Measurements from ENCODE around the gene ZNF718.
"Not testable (repeated sequence)": the region's sequence is repeated elsewhere in the genome, so short reads cannot be mapped to it uniquely, and the experiment has no call there.

Gene ZNF718

DNA sequence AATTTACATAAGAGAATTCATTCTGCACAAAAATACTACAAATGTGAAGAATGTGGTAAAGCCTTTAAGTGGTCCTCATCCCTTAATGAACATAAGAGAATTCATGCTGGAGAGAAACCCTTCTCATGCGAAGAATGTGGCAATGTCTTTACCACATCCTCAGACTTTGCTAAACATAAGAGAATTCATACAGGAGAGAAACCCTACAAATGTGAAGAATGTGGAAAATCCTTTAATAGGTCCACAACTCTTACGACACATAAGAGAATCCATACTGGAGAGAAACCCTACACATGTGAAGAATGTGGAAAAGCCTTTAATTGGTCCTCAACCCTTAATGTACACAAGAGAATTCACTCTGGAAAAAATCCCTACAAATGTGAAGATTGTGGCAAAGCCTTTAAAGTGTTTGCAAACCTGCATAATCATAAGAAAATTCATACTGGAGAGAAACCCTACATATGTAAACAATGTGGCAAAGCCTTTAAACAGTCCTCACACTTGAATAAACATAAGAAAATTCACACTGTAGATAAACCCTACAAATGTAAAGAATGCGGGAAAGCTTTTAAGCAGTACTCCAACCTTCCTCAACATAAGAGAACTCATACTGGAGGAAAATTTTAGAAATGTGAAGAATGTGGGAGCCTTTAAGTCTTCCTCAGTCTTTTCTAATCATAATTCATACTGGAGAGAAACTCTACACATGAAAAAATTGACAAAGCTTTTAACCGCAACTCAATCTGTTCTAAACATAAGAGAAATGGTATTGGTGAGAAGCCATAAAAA lies 37.4 kb downstream of the ZNF718 start:
- no peak for DNase-seq

DNA sequence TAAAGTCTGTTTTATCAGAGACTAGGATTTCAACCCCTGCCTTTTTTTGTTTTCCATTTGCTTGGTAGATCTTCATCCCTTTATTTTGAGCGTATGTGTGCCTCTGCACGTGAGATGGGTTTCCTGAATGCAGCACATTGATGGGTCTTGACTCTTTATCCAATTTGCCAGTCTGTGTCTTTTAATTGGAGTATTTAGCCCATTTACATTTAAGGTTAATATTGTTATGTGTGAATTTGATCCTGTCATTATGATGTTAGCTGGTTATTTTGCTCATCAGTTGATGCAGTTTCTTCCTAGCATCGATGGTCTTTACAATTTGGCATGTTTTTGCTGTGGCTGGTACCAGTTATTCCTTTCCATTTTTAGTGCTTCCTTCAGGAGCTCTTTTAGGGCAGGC lies 45.3 kb downstream of the ZNF718 start:
- DNase-seq, result not testable (repeated sequence)

DNA sequence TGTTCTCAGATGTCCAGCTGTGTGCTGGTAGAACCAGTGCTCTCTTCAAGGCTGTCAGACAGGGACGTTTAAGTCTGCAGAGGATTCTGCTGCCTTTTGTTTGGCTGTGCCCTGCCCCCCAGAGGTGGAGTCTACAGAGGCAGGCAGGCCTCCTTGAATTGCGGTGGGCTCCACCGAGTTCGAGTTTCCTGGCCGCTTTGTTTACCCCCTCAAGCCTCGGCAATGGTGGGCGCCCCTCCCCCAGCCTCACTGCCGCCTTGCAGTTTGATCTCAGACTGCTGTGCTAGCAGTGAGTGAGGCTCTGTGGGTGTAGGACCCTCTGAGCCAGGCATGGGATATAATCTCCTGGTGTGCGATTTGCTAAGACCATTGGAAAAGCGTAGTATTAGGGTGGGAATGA lies 47.0 kb downstream of the ZNF718 start:
- not testable (repeated sequence) for DNase-seq

DNA sequence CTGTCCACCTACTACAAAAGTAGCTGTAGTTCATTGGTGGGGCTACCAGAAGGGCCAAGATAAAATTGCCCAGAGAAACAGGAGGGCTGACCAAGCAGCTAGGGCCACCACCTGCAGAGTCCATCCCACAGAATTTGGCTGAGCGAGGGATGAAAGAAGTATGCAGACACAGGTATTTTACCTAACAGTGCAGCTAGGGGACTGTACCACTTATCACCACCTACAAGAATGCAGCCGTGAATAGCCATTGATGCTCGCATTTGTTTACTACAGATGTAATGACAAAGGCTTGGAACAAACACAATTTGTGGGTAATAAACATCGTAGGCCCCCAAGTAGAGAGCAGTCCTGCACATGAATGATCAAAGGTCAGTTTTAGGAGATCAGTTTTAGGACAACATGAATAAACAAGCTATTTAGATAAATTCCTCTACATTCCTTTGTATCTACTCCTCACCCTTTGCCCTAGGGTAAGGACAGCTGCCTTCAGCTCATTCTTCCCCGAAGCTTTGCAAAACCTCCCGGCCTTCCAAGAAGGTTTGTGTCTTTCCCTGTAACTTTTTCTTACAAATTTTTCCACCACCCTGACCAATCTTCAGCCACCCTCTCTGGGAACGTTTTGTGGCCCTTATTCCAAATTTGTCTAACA lies 49.5 kb downstream of the ZNF718 start:
- DNase-seq, result no peak

DNA sequence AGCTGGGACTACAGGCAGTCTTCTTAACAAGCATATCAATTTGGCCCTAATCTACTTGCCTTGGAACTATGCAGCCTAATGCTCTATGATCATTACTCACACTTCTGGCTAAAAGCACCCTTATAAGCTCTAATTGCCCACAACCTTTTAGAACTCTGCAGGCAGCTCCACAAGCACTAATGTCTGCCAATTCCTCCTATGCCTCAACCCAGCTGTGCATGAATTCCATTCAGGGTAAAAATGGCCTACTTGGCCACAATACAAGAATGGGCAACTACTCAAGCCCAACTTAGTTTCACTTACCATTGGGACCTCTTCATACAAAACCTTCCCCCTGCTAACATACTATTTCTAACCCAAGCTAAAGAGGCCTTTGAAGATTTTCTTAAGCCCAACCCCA lies 51.7 kb downstream of the ZNF718 start:
- DNase-seq, result no peak

DNA sequence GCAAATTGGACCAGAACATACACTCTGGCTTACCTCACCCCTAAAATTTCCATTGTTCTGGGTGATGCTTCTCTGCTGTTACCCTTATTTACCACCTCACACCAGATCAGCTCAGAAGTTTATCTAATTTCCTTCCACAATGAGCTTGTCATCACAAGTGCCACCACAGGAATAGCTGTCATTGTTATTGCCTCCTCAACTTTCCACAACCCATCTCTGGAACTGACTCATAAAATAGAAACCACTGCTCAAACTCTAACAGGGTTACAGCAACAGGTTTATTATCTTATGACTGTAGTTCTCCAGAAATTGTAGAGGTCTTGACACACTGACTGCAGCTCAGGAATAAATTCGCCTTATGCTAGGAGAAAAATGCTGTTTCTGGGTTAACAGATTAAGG lies 52.7 kb downstream of the ZNF718 start:
- DNase-seq, result no peak

DNA sequence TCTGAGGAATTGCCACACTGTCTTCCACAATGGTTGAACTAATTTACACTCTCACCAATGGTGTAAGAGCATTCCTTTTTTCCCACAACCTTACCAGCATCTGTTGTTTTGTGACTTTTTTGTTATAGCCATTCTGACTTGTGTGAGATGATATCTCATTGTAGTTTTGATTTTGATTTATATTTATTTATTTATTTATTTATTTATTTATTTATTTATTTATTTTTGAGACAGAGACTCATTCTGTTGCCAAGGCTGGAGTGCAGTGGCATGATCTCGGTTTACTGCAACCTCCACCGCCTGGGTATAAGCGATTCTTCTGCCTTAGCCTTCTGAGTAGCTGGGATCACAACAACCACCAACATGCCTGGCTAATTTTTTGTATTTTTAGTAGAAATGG lies 57.9 kb downstream of the ZNF718 start:
- not testable (repeated sequence) for DNase-seq

DNA sequence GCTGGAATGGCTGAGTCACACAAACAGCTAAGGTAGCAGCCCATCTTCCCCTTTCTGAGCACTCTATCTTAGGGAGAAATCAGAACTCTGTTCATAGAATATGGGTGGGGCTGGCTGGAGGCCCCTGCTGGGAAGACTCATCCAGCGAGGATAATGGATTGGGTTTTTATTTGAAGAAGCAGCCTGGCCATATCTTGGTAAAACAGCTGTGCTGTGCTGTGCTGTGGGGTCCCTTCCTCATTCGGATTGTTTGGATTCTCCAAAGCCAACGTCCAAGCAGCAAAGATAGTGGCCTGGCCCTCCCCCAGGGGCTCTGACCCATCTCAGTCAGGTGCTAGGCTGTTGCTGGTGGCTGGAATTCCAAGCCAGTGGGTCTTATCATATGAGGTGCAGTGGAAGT lies 63.8 kb downstream of the ZNF718 start:
- no peak for DNase-seq

DNA sequence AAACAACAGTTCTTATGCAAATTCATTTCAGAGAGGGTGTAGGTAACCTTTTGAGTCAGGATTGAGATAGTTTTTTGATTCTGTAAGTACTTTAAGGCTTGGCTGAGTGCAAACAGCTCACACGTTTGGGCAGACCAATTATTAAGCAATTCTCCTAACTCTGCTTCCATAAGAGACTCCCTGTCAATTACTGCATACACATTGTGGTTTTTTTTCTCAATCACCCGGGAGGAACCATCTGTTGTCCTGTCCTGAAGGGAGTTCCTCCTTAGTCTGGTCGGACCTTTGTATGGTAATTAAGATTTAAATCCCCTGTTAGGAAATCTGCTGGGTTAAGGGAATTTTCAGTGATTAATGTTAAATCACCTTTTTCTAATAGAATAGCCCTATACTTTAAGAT lies 70.9 kb downstream of the ZNF718 start:
- DNase-seq, result not testable (repeated sequence)

DNA sequence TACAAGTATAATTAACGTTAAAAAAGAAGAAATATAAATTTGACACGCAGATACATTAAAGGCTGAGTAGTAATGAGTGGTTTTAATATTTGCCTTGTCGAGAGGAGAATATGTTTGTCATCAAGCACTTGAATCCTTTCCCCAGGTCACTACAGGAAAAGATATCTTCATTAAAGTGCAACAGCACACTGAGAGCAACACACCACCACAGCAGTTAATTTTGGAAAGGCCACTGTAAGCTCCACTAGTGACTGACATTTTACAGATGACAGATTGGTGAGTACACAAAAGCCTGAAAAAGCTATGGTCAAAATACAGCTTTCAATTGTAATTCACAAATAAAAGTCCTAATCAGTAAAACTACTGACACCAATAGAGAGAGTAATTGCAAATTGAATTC lies 76.6 kb downstream of the ZNF718 start:
- no peak for DNase-seq

DNA sequence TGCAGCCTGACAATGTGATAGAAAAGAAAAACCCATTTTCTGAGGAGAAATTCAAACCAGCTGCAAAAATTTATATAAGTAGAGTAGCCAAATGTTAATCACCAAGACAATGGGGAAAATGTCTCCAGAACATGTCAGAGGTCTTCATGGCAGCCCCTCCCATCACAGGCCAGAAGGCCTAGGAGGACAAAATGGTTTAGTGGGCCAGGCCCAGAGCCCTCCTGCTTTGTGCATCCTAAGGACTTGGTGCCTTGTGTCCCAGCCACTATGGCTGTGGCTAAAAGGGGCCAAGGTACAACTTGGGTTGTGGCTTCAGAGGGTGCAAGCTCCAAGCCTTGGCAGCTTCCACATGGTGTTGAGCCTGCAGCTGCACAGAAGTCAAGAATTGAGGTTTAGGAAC lies 78.5 kb downstream of the ZNF718 start:
- not testable (repeated sequence) for DNase-seq

DNA sequence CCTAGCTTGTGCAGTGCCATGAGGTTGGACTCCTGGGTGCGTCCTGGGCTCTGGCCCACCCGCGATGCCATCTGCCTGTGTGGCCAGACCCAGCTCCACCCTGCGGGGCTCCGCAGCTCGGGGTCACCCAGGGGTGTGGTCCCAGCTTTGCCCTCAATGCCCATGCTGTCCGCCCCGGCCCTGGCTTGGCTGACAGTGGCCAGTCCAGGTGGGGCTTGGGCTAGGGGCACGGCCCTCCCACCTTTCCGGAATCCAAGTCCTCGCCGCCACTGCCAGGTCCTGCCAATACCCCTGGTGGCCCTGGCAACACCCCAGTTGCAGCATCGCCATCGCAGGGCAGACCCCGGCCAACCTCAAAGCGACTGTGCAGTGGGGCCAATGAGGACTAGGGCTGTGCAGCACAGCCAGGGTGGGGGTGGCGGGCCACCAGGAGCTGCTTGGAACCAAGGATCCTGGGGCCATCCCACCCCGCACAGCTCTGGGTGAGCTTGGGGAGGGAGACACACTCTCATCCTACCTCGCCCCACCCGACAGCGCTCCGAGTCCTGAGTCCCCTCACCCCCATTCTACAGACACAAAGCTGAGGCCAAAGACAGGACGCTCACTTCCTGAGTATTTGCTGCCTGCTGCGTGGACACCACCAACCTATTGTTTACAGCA lies 80.9 kb downstream of the ZNF718 start:
- no peak for DNase-seq

DNA sequence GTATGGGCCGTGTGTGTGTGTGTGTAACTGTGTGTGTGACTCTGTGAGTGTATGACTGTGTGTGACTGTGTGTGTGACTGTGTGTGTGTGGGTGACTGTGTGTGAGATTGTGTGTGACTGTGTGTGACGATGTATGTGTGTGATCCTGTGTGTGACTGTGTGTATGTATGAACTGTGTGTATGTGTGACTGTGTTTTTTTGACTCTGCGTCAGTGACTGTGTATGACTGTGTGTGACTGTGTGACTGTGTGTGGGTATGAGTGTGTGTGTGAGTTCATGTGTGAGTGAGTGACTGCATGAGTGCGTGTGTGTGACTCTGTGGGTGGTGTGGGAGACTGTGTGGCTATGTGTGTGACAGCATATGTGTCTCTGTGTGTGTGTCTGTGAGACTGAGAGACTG lies 81.8 kb downstream of the ZNF718 start:
- DNase-seq, result no peak

DNA sequence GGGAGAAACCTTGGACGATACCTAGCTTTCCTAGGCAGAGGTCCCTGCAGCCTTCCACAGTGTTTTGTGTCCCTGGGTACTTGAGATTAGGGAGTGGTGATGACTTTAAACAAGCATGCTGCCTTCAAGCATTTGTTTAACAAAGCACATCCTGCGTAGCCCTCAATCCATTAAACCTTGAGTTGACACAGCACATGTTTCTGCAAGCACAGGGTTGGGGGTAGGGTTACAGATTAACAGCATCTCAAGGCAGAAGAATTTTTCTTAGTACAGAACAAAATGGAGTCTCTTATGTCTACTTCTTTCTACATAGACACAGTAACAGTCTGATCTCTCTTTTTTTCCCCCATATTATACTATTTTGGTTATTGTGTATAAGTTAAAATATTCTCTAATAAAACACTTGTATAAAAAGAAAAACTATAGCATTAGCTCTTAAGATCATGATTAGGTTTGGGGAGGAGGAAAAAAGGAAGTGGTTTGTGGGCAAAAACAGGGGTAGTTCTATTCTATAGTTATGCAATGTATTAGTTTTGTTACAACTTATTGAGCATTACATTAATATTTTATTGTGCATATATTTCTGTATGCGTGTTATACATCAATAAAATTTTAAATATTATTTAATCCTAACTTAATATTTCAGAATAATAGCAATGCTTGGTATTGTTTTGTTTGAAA lies 84.3 kb downstream of the ZNF718 start:
- DNase-seq, result not testable (repeated sequence)

DNA sequence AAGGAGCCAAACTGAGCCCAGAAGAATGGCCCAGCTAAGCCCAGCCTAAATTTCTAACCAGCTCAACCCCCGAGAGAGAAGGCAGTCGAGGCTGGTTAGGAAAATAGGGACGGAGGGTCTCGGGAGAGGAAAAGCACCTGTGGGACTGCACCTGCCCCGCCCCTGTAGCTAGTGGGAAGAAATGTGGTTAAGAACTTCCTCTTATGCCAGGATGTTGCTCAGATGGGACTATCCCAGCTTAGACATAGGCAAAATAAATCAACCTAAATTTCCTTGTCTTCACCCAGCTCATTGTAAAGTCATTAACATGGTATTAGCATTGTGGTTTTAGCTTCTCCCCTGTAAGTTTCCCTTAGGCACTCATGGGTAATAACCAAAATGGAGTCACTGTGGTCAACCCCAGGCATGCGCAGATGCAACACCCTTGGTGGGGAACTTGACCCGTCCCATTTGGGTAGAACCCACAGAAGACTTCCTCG lies 86.8 kb downstream of the ZNF718 start:
- peak; percentile 6 to 30 for DNase-seq

DNA sequence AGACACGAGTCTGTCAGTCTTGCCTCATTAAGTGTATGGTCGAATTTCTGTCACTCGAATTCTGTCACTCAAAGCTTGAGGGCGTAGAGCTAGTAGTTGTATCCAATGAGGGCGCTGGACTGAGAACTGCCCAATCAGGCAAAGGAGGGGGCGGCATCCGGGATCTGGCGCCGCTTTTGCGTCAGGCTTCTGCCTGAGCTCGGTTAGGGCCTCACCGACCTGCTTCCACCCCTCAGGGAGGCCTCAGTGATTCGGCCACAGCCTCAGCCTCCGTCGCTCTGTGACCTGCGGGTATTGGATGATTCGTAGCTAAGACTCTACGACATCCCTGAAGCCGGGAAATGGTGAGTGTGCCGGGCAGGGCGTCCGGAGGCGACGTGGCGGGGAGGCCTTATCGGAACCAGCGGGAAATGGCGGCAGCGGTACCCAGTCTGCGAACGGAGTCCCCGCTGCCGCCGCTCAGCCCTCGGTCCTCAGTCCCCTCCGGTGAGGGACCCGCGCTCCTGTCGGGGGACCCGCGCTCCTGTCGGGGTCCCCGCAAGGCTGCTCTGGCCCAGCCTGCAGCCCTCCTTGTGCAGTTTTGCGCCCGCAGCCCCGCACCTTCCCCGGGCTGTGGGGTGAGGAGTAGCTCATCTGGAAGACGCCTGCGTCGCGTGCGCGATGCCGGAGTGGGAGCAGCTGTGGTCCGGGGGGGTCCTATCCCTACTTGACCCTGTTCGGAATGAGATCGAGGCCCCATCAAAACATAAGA lies 88.3 kb downstream of the ZNF718 start:
- peak; percentile 14 to 19 for DNase-seq

DNA sequence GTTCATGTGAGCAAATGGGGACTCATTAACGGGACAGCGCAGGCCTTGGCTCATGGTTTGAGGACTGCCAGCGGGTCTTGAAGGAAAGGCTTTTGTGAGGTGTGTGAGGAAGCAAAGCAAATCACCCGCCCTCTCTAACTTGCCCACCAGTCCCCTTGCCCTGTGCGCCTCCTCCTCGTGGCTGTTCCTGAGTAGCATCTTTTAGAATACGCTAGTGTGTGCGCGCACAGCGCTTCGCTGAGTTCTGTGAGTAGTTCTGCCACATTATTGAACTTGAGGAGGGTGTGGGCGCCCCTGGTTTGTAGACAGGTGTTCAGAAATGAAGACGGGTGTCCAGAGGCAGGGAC lies 88.9 kb downstream of the ZNF718 start:
- not testable (repeated sequence) for DNase-seq
